Activated CD4-positive, alpha-beta T cell treated with anti-CD3 and anti-CD28 coated beads for 4 hours (primary cell): ENCODE measurements around the gene ATF4.
"Not testable (repeated sequence)": the region's sequence is repeated elsewhere in the genome, so short reads cannot be mapped to it uniquely, and the experiment has no call there.

Source experiments
- DNase-seq, 2 donors: peaks; one replicate each; pipeline ENCODE4 v3.0.0-alpha.2; 2020

The ATF4 gene

DNA sequence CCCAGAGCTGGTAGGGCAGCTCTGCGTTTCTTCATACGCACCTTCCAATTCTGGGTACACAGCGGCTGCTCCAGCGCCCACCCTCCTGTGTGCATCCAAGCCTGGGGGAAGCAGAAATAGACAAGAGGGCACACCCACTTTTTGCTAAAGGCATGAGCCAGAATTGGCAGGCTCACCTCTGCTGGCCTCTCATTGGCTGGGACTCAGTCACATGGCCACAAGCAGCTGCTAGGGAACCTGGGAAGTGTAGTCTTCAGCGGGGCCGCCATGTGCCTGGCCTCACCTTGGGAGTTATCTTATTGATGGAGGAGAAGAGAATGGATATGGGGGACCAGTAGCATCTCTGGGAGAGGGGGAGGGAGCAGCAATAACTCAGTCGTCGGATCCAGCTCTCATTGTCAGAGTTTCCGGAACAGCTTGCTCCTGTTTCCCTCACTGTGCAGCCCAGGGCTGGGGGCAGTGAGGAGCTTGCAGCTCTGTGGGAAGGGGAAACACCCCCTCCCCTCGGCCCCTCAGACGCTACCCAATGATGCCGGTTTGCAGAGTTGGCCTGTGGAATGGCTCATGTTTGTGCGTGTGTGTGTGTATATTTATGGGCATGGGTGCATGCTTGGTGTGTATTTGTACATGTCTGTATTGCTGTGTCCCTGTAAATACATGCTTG is 30.1 kb upstream of the ATF4 start:
- DNase-seq: peak; percentile 69 to 74

DNA sequence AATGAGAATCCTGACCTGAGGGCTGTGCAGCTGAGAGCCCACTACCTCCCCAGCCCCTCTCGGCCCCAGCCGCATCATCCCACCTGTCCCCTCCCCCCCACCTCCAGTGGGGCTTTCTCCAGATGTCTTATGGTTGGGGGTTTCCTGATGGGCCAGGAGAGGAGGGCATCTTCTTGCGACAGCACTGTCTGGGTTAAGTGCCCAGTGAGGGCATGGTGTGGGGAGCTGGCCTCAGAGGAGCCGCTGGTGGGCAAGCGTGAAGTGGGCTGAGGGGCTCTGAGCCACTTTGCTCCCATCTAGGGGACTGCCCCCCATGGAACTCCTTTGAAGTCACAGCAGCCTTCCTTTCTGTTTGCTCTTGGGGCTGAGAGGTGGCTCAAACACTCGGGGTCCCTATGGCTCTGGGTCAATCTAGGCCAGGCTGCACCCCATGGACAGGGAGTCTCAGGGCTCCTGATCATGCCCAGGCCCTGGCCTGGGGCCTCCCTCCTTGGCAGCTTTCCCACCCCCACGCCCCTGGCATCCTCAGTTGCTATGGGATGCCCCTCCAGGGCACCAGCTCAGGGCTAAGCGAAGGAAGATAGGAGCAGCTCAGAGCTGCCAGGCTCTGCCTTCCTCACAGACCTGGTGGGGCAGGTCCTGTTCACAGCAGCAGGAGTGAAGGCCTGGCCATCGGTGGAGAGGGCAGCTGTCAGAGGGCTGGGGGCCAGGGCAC is 29.2 kb upstream of the ATF4 start:
- DNase-seq: no peak

DNA sequence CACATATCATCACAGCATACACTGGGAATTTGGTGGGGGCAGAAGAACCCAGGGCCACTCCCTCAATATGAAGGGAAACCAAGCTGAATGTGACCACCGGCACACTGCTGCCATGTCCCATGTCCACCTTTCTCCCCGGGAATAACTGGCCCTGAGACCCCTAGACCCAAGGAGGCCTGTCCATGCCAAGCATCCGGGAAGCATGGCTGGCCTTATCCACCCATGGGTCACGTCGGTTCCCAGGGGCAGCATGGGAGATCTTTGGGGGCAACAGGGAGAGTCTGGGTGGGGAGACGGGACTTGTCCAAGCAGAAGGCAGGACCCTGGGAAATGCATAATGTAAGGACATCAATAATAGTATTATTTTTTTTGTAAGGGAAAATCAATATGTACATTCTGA is 28.7 kb upstream of the ATF4 start:
- no peak for DNase-seq

DNA sequence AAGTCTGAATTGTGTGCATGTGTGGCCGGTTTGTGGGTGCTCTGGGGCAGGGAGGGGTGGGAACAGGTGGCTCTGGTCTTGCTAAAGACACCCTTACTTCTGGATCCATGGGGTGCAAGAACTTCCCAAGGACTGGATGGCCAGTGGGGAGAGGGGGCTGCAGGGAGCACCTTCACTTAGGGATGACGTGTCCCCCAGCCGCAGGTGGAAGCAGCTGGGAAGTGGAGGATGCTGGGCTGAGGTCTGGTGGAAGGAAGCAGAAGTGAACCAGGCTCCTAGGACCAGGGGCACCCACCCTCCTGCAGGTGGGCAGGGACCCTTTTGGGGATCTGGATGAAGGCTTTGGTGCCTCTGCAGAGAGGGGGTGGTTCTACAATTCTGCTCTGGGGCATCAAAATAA is 28.2 kb upstream of the ATF4 start:
- DNase-seq: no peak

DNA sequence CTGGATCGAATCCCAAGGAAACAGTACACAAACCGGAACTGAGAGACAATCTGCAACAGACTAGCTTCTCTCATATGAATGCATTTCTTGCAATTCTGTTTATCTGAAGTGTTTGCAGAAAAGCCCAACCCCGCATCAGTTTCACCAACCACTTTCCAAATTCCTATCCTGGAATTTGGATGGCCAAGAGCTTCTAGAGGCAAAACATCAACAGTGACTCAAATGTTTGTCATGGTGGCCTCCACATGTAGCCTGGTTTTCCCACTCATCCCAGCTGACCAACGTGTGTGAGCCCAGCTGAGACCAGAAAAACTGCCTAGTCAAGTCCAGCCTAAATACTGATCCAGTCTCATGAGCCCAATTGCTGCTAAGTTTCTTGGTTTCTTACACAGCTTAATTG is 26.6 kb upstream of the ATF4 start:
- DNase-seq: no peak

DNA sequence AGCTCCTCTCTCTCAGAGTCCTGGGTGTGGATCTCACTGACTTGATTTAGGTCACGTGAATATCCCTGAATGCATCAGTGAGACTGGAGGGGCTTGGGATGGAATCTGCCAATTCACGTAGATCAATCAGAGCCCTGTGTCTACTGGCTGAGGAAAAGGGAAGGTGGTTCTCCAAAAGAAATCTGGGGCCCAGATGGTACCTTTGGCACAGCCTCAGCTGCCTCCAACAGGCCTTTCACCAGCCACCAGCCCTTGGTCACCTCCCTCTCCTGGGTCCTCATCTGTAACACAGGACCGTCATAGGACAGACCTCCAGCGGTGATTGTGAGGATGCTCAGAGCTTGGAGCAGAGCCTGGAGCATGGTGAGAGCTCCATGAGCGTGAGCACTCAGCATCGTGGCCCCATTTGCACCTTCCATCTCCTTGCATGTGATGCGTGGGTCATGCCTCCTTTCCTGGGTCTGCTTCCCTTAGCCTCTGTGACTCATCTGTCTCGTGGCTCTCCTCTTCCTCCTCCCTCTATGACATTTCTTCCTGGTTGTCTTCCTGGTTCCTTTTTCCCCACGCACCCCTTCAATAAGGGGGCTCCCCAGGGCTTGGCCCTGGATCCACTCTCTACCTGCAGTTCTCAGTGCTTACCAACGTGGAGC is 25.8 kb upstream of the ATF4 start:
- no peak for DNase-seq

DNA sequence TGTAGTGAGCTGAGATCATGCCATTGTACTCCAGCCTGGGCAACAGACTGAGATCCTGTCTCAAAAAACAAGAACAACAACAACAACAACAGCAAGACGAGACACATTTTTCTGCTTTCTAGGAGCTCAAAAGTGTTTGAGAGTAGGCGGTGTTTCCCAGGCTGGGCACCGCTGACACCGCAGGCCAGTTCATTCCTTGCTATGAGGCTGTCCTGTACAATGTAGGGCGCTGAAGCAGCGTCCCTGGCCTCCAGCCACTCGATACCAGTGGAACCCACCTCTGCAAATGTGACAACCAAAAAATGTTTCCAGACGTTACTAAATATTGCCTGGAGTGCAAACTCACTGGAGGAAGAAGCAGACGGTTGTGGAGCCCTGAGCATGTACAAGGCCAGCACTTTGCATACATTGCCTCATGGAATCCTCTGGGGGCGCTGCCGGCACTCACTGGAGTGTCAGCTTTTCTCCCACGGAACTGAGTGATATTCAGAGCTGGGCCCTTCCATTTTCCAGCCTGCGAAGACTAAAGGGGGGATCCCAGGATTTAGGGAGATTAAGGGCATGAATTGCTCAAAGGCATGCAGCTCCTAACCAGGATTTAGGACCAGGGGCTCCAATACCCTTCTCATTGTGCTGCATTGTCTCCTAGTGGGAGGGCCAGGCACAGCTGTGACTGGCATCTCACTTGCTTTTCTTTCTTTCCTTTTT is 24.1 kb upstream of the ATF4 start:
- peak; percentile 60 to 66 for DNase-seq

DNA sequence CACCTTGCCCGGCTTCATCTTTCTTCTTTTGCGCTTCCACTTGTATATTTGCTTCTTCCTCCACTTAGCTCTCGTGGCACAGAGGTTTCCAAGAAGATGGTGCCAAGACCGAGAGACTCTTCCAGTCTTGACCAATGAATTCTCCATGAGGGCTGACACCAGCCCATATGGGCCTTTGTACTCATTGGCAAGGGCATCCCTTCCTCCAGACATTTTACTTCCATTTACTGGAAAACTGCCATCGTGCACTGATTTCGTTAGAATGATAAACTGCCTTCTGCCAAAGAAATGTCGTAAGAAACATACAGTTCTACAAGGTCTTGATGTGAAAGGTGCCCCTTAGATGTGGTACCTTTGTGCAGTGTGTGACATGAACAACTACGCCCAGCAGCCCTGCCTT is 22.9 kb upstream of the ATF4 start:
- no peak for DNase-seq

DNA sequence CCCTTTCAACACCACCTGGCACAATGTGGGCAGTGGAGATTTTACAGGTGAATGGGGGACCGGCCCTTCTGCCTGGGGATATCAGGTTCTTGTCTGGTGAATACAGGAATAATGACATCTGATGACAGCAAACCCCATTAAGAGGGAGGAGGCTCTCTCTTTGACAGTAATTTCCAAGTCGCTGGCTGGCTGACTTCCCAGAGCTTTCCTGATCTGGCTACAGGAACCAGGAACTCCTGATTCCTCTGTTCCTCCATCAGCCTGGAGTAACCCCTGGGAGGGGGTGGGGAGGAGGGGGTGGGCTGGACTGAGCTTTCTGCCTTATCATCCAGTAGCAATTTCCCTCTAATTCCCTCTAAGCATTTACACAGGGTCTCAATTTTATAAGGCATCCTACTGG is 22.0 kb upstream of the ATF4 start:
- DNase-seq: no peak

DNA sequence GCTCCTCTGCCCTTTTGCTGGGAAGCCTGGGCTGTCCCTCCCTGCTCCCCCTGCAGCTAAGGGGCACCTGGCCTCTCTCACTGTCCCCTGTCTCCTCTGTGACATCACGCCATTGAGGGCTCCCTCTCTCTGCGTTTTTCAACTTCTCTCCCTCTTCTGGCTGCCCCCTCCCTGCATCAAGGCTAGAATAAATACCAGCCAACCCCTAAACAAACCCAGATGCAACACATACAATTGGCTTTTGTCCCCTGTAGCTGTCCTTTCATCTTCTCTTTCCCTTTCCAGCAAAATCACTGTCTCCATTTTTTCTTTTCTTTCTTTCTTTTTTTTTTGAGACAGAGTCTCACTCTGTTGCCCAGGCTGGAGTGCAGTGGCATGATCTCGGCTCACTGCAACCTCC is 21.6 kb upstream of the ATF4 start:
- no peak for DNase-seq

DNA sequence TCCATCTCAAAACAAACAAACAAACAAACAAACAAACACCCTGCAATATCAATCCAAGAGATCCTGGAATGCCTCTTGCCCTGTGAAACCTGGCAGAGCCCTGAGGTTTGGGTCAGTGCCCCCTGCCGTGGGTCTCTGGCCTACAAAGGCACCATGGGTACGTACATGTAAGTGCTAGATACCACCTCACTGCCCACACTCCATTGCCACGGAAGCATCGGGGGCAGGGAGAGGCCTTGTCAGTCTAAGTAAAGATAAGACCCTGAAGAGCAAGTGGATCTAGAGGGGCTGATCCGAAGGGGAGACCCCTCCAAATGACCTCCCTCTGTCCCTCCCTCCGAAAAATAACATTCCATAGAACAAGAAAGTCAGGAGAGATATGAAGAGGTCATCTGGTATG is 20.3 kb upstream of the ATF4 start:
- no peak for DNase-seq

DNA sequence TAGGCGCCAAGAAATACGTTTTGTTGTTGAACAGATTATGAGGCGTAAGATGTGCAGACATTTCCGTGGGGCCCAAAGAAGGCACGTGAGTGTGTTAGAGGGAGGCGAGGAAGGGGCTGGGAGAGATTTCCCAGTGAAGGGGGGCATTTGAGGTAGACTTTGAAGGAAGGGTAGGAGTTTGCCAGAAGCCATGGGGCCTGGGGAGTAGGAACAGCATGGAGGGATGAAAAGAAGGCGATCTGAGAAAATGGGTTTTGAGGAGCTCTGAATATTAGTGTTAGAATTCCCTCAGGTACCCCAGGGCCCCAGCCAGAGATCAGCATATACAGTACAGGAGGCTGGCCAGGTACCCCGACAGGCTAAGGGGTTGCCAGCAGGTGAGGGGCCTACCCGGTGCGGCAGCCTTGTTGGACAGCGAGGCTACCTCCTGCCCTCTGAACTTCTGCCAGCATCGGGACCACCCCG is 18.7 kb upstream of the ATF4 start:
- DNase-seq: no peak

DNA sequence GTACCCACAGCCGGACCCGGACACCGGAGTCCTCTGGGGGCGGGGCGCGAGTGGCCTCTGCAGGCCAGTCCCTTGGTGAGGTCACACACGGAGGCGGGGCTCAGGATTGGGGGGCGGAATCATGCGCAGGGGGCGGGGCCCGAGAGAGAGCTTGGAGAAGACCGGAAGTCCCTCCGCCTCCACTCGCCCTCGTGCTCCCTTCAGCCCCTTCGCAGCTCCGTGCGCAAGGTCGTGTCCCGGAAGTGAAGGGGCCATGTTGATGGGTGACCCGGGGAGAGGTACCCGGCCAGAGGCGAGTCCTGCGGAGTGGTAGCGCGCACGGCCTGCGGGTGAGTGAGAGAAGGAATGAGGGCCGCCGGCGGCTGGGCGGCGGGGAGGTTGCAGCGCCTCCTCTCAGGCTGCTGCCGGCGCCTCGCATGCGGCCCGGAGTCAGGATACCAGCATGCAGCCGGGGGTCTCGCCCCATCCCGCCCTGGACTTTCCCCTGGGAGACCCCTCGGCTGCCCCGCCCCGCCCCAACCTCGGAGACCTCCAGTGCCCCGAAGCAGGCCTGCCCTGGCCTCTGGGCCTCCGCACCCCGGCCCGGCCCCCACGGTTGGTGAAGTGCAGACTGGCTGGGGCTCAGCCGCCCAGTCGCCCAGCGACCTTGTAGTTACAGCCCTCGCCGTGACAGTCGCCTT is 18.1 kb upstream of the ATF4 start, which contains the start of gene MIEF1:
MIEF1 (plus strand) TSS at position 182 of the 680 bp plus-strand sequence. CDS start 9,005 bp downstream, outside the sequence.
- DNase-seq: peak; percentile 90 to 92

DNA sequence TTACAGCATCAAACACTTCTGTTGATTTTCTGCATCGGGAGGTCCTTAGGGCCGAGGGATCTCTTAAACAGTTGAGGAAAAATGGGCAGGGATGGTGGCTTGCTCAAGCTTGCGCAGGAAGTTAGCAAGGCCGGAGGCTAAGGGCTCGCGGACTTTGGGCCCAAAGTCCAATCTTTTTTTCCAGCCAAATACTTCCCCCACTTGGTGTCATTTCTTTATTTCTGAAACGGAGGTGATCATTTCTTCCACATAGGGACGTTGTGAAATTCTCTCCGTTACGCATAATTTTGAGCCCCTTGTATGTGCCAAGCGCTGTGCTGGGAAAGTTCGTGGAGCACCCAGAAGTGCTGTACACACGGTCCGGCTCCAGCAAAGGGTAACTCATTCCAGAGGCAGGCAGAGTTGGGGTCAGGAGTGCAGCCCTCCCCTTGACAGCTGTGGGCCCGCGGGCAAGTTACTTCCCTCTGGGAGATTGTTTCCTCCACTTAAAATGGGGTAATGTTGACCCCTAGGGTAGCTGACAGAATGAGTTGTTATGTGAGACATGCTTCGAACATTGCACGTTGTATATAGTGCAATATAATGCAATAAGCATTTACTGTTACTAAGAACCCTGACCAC is 17.5 kb upstream of the ATF4 start:
- DNase-seq: no peak

DNA sequence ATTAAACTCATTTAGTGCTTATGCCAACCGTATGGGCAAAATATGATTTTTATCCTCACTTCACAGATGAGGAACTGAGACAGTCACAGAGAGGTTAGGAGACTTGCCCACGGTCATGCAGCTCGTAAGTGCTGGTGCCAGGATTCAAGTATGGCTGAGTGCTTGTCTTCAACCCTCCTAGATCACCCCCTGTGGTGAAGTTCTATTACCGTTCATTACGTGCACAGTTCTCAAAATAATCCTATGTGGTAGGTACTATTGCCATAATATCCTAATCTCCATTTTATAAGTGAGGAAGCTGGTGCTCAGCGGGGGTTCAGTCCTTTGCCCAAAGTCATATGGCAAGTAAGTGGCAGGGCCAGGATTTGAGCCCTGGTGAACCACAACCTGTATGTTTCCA is 16.7 kb upstream of the ATF4 start:
- DNase-seq: no peak

DNA sequence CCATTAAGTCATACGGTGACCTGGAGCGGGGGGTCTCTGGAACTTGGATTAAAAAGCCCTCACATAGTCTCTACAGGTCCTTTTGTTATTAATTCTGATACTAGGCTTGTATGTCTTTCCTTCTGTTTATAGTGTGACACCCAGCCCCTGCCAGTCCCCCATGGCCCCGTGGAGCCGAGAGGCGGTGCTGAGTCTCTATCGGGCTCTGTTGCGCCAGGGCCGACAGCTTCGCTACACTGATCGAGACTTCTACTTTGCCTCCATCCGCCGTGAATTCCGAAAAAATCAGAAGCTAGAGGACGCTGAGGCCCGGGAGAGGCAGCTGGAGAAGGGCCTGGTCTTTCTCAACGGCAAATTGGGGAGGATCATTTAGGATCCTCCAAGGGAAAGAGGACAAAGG is 16.3 kb upstream of the ATF4 start:
- DNase-seq: no peak

DNA sequence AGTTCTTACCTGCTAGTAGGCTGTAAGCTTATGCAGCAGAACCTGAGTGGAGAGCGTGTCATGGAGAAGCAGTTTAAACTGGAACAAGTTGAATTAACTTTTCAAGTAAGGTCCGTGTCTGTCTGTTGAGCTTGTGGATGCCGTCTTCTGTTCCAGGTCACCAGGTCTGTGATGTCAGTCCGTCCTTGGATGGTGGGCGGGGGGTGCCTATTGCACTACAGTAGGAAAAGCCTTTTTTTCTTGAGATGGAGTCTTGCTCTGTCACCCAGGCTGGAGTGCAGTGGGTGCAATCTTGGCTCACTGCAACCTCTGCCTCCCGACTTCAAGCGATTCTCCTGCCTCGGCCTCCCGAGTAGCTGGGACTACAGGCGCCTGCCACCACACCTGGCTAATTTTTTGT is 13.3 kb upstream of the ATF4 start:
- DNase-seq: not testable (repeated sequence)

DNA sequence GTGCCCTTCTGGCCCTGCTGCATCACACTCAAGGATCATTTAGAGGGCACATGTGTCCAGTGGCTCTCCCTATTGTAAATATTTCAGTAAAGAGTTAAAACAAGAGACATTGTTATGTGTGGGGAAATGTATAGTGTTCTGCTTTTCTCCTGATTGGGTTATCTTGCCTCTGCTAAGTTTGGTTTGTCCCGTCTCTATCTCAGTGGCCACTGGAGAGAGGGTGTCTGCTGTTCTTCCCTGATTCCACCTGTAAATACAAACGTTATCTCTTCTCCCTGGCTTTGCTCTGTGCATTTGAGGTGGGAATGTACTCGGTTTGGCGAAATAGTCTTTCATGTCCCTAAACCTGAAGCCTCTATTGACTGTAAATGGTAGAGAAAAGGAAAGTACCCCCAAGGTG is 12.0 kb upstream of the ATF4 start:
- no peak for DNase-seq

DNA sequence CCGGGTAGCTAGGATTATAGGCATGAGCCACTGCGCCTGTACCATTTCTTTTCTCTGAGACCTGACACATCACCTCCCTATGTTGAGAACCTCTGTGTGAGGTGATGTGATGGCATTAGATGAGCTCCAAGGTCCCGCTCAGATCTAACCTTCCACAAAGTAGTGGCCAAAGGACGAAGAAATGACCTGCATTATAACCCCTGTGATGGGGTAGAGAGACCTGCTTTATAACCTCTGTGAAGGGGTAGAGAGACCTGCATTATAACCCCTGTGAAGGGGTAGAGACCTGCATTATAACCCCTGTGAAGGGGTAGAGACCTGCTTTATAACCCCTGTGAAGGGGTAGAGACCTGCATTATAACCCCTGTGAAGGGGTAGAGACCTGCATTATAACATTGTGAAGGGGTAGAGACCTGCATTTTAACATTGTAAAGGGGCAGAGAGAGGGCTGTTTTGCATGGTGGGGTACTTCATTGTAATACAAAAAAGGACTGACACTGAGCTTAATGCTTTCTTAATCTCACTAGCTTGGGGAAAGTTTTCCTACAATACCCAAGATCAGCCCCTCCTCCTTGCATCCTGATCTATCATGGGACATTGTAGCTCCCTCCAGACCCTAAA is 9.7 kb upstream of the ATF4 start:
- DNase-seq: no peak

DNA sequence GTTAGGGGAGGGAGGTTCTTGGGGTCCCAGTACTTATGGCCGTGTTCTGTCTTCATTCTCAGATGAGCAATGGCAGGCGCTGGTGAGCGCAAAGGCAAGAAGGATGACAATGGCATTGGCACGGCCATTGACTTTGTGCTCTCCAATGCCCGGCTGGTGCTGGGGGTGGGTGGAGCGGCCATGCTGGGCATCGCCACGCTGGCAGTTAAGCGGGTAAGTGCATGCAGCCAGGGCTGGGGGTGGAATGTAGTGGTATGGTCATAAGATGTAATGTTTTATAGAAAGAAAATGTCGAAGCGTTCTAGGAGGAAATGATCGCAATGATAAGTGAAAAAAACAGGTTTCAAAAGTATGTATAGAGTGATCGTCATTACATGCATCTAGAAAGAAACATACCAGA is 9.1 kb upstream of the ATF4 start:
- DNase-seq: no peak

DNA sequence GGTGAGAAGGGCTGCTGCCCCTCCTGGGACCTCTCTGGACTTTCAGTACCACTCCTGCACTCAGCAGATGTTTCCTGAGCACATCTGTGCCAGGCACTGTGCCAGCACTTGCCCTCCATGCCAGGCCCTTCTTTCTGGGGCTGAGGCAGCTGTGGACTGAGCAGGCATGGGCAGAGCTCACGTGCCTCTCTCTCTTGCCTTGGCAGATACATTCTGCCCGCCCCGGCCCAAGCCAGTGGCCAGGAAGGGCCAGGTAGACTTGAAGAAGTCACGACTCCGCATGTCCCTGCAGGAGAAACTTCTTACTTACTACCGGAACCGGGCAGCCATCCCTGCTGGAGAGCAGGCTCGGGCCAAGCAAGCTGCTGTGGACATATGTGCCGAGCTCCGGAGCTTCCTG is 8.3 kb upstream of the ATF4 start:
- DNase-seq: no peak

DNA sequence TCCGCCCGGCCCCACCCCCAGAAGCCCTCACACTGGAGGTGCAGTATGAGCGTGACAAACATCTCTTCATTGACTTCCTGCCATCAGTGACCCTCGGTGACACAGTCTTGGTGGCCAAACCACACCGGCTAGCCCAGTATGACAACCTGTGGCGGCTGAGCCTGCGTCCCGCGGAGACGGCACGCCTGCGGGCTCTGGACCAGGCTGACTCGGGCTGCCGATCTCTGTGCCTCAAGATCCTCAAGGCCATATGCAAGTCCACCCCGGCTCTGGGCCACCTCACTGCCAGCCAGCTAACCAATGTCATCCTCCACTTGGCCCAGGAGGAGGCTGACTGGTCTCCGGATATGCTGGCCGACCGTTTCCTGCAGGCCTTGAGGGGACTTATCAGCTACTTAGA is 6.6 kb upstream of the ATF4 start:
- DNase-seq: no peak
